HG03060 (cell line): ENCODE data around the gene ECSIT.
A peak's percentile ranks its signal among the peaks of the same experiment; 100 is the strongest.

Source experiments
- ATAC-seq: cut with Tn5 transposase; IDR thresholded peaks from one replicate; pipeline ENCODE4 v1.9.1; 2021; ENCODE audit warnings: low read depth, moderate number of reproducible peaks; ENCODE audit not compliant: unreplicated experiment

The ECSIT gene

GRCh38 chr19:11505504-11506100 is 23.3 kb downstream of the ECSIT start, which contains the start of gene ZNF653:
TSS of gene ZNF653 (minus strand) at chr19:11505839. CDS start at chr19:11505786, 53 bp downstream.
- ATAC-seq, result peak; percentile 27

DNA sequence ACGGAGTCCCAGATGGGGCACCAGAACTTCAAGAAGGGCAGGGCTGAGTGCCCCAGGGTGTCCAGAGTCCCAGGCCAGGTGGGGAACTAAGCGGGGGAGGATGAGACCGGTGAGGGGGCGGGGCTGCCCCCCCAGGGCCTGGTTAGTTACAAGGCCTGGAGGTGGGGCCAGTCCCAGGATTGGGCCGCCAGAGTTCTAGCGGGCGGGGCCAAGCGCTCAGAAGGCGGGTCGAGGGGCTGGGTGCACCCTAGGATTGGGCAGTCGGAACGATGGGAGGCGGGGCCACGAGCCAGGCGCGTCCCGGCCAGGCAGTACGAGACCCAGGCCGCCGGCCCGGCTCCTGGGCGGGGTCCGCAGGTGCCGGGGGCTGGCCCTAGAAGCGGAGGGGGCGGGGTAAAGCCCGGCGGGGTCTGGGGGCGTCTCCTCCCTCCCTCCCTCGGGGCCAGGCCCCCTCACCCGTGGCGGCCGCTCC is 23.9 kb downstream of the ECSIT start:
- peak; percentile 71 for ATAC-seq

- no peak for ATAC-seq
Measured at GRCh38 chr19:11504502-11505031, 24.4 kb downstream of the ECSIT start.

GRCh38 chr19:11499890-11500420 is 29.0 kb downstream of the ECSIT start:
- ATAC-seq, result no peak

DNA sequence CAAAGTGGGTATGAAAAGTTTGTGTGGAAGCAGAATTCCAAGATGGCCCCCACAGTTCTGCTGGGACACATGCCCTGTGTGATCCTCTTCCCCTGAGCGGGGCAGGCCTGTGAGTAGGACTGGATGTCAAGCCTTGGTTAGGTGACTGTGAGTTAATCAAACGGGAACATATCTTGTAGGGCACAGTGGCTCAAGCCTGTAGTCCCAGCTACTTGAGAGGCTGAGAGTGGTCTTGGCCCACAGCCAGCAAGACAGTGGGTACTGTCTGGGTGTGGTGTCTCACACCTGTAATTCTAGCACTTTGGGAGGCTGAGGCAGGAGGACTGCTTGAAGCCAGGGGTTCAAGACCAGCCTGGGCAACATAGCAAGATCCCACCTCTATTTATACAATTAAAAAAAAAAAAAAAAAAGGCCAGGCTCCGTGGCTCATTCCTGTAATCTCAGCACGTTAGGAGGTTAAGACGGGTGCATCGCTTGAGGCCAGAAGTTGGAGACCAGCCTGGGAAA is 29.7 kb downstream of the ECSIT start:
- no peak for ATAC-seq

DNA sequence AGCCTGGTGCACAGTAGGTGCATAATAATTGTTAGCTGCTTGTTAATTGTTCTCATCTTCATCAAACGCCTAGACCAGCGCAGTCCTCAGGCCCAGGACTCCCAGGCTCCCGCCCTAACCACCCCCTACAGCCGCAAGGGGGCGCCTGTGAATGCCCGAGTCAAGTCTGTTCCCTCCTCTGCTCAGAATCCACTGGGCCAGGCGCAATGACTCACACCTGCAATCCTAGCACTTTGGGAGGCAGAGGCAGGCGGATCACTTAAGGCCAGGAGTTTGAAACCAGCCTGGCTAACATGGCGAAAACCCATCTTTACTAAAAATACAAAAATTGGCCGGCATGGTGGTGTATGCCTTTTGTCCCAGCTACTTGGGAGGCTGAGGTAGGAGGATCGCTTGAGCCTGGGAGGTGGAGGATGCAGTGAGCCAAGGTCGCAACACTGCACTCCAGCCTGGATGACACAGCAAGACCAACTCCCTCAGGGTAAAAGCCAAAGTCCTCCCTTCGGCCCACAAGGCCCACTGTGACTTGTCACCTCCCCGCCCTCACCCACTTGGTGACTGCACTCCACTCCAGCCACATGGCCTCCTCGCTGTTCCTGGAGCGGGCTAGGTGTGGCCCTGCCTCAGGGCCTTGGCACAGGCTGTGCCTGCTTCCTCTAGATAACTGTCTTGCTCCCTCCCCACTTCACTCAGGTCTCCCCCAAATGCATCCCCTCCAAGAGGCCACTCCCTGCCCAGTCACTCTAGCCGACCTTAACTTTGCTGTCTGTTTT is 32.4 kb downstream of the ECSIT start:
- ATAC-seq, result no peak

- no peak for ATAC-seq
Measured at GRCh38 chr19:11495885-11496284, 33.0 kb downstream of the ECSIT start.

- ATAC-seq, result no peak
Measured at GRCh38 chr19:11495481-11495880, 33.5 kb downstream of the ECSIT start.

DNA sequence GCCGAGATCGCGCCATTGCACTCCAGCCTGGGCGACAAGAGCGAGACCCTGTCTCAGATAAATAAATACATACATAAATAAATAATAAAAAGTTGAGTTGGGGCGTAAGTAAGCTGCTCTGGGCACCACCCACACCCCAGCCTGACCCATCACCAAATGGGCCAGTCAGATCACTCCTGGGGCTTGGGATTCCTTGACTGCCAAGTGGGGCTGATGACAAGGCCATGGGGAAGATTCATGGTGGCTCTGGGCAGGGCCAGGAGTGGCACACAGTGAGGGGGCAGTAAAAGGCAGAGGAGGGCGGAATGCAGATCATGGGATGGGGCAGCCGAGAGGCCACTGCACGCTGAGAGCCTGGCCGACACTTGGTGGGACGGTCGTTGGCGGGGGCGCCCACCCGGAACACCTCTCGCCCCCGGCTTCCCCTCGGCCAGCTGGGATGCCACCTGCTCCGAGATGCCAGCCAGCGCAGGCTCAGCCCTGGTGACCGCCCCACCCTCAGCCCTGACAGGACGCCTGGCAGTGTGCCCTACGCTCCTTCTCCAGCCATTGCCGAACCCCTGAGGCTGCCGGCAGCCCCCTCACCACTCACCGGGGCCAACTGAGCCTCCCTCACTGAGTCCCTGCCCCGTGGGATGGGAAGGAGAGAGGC is 34.2 kb downstream of the ECSIT start:
- ATAC-seq, result no peak

GRCh38 chr19:11489378-11489777 is 39.6 kb downstream of the ECSIT start:
- ATAC-seq, result no peak

DNA sequence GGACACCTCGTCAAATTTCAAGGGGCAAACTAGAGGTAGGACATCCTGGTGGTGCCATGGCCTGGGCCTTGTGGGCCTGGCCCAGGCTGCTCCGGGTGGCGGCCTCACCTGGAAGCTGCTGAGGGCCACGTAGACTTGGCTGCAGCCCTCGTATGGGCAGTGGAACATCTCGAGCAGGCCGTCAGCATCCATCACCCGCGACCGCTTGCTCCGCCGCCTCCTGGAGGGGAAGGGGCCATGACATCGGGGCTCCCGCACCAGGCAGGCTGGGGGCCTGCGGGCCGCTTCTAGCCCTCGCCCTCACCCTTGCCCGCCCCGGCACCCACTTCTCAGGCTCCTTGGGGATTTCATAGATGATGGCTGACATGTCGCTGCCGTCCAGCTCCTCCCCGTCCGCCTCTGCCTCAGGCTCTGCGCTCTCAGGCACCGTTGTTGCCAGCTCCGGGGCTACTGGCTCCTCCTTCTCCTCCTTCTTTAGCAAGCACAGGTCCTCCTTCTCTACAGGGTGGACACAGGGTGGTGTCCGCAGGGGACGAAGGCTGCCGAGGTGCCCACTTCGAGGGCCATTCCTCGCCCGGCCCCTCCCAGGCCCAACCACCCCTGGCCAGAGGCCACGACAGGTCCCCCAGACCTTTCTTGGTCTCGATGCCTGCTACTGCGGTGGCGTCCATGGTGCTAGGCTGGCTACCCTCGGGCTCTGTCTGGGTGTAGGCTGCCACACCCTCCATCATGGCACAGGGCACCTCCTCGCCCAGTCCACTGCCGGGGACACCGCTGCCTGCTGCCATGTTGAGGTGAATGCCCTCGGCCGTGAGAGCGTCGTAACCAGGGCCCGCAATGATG is 42.1 kb downstream of the ECSIT start:
- no peak for ATAC-seq

- no peak for ATAC-seq
Measured at GRCh38 chr19:11485245-11485837, 43.6 kb downstream of the ECSIT start.

GRCh38 chr19:11483366-11484111 is 45.4 kb downstream of the ECSIT start:
- no peak for ATAC-seq

DNA sequence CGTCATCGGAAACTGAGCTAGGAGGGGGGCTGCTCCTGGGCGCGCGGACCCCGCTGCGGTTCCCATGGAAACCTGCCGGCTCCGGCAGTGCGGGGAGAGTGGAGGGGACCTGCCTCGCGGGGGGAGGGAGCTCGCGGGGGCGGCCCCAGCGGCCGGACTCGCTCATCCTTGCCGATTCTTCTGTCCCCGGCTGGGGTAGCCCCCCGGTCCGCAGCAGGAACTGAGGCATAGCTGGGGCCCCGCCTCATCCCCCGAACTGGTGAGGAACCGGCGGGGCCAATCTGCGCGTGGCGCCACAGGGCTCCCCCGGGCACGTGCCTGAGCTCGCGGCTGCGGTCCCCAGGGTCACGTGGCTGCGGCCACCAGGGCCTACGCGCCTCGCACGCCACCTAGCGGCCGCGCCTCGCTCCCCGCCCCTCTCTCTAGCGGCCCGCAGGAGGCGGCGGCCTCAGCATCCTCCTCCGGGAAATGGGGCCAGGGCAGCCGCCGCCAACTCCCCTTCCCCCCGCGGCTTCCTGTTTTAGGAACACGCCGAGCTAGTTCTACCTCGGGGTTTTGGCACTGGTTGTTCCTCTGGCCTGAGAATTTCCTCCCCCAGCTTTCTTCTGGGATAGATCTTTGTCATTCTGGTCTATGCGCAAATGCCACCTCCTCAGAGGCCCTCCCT is 46.4 kb downstream of the ECSIT start:
- ATAC-seq, result no peak

DNA sequence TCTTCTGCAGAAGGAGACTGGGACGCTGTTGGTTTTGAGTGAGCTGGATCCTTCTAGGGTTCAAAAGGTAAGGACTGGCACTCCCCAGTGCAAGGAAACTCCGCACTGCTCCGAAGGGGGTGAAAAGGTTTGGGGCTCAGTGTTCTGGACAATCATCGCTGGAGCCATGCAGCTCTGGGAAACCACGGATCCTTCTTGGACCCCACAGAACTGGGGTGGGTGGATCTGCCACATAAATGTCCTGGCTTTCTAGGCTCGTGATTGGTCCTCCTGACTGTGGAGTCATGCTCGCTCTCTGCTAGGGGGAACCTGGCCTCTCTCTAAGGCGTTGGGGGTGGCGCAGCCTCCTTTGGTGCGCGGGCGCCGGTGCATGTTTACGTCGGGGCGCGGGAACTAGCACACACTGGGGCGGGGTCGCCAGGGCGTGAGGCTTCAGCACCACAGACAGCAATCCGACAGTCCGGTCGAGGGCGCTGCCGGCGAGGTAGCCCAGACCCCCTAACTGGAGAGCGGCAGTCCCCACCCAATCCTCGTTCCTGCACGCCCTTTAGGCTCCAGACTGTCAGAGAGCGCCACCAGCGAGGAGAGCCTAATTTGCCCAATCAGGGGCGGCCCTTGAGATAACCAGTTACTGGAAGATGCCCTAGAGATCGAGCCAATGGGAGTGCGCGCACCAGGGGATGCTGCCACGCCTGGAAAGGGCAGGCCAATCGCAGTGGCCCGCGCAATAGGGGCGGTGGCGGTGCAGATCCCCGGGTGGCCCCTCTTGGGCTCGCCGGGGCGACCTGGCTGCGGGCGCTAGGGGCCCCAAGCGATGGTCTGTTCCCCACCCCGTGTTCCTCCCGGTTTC is 47.2 kb downstream of the ECSIT start:
- no peak for ATAC-seq

GRCh38 chr19:11480715-11481533 is 48.0 kb downstream of the ECSIT start, which contains the start of gene ELAVL3:
TSS of gene ELAVL3 (minus strand) at chr19:11481046. CDS start at chr19:11480608, 438 bp downstream.
- no peak for ATAC-seq
